SU-DHL-6 (cell line): Measurements from ENCODE around the gene SGK2.
A peak's percentile ranks its signal among the peaks of the same experiment; 100 is the strongest.
"Not testable (repeated sequence)": the region's sequence is repeated elsewhere in the genome, so short reads cannot be mapped to it uniquely, and the experiment has no call there.

ENCODE experiments used
- H2AFZ ChIP-seq: fragments of 200-600 bp; sonication (generic); 2 replicates; pipeline ENCODE4 v1.6.1; 2014; ENCODE audit warnings: low read depth, mild to moderate bottlenecking, moderate library complexity, mixed read lengths, antibody characterized with exemption, low read length; ENCODE audit not compliant: severe bottlenecking
- H3F3A ChIP-seq: fragments of 200-600 bp; shearing (Covaris generic); 2 replicates; pipeline ENCODE4 v1.6.0; 2016; ENCODE audit warnings: antibody characterized with exemption, mild to moderate bottlenecking; ENCODE audit not compliant: insufficient read depth
- H3K27ac ChIP-seq: fragments of 200-600 bp; sonication (generic); 2 replicates; pipeline ENCODE4 v1.5.1; 2016; ENCODE audit warnings: low read depth, mild to moderate bottlenecking, low read length, moderate library complexity, mixed read lengths
- H3K27me3 ChIP-seq: fragments of 200-600 bp; sonication (generic), shearing (Covaris generic); 2 replicates; pipeline ENCODE4 v1.6.0; 2014; ENCODE audit warnings: mild to moderate bottlenecking, low read length
- H3K36me3 ChIP-seq: fragments of 200-600 bp; sonication (generic); 2 replicates; pipeline ENCODE4 v1.6.1; 2014; ENCODE audit warnings: mild to moderate bottlenecking, low read length, mixed read lengths
- H3K4me2 ChIP-seq: fragments of 300-600, 200-600 bp; shearing (Covaris generic), sonication (generic); 2 replicates; pipeline ENCODE4 v1.6.0; 2014; ENCODE audit warnings: low read length, low read depth, mild to moderate bottlenecking; ENCODE audit not compliant: poor library complexity, severe bottlenecking
- H3K4me3 ChIP-seq: fragments of 200-600 bp; sonication (generic); 2 replicates; pipeline ENCODE4 v1.5.1; 2014; ENCODE audit warnings: antibody characterized with exemption, low read length, mild to moderate bottlenecking, mixed read lengths; ENCODE audit not compliant: insufficient read depth, poor library complexity, severe bottlenecking
- H3K79me2 ChIP-seq: fragments of 200-600 bp; sonication (generic); 2 replicates; pipeline ENCODE4 v1.6.1; 2014; ENCODE audit warnings: mild to moderate bottlenecking, low read length, moderate library complexity; ENCODE audit not compliant: insufficient read depth
- H3K9ac ChIP-seq: fragments of 200-600 bp; sonication (generic); 2 replicates; pipeline ENCODE4 v1.7.0; 2014; ENCODE audit warnings: mild to moderate bottlenecking, low read length
- H3K9me2 ChIP-seq: fragments of 200-600 bp; sonication (generic); replicated peaks from 2 replicates; pipeline ENCODE4 v1.6.1; 2014; ENCODE audit warnings: low read length; ENCODE audit not compliant: insufficient read depth
- H3K9me3 ChIP-seq: fragments of 200-600 bp; sonication (generic); 2 replicates; pipeline ENCODE4 v1.6.1; 2014; ENCODE audit warnings: low read length, mixed read lengths; ENCODE audit not compliant: insufficient read depth
- H4K20me1 ChIP-seq: fragments of 200-600 bp; sonication (generic); 2 replicates; pipeline ENCODE4 v1.6.1; 2014; ENCODE audit warnings: low read depth, mild to moderate bottlenecking, antibody characterized with exemption, low read length, moderate library complexity, mixed read lengths
- EZH2phosphoT487 ChIP-seq: fragments of 200-600 bp; sonication (generic), shearing (Covaris generic); conservative IDR thresholded peaks from 2 replicates; pipeline ENCODE4 v1.6.1; 2018; ENCODE audit warnings: mild to moderate bottlenecking, antibody characterized with exemption, low read length, moderate library complexity, mixed read lengths
- TF ChIP-seq, protein P1 (sequence below): fragments of 200-600 bp; sonication (generic); IDR thresholded peaks from one replicate; pipeline ENCODE4 v1.5.1; 2017; ENCODE audit warnings: antibody characterized with exemption, mild to moderate bottlenecking, low read length, moderate library complexity; ENCODE audit not compliant: insufficient read depth, poor library complexity, severe bottlenecking

SGK2 gene

DNA sequence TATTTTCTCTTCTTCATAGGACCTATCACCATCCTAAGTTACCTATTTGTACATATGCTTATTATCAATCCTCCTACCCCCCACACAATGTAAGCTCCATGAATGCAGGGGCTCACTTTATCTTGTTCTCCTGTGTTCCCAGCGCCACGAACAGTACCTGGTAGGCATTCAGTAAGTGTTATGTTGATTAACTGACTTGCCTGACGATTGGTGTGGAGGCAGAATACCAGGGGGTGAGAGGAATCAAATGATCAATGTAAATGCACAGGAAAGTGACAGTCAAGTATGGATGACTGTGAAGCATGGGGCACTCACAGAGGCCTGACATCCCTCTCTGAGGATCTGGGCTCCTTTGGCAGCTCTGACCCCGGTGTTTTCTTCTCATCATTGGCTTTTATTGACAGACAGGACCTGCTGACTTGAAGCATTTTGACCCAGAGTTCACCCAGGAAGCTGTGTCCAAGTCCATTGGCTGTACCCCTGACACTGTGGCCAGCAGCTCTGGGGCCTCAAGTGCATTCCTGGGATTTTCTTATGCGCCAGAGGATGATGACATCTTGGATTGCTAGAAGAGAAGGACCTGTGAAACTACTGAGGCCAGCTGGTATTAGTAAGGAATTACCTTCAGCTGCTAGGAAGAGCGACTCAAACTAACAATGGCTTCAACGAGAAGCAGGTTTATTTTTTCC is 25.8 kb downstream of the SGK2 start:
- H3K9ac ChIP-seq = no peak overlapping the region
- H3K4me2 ChIP-seq = no peak overlapping the region

DNA sequence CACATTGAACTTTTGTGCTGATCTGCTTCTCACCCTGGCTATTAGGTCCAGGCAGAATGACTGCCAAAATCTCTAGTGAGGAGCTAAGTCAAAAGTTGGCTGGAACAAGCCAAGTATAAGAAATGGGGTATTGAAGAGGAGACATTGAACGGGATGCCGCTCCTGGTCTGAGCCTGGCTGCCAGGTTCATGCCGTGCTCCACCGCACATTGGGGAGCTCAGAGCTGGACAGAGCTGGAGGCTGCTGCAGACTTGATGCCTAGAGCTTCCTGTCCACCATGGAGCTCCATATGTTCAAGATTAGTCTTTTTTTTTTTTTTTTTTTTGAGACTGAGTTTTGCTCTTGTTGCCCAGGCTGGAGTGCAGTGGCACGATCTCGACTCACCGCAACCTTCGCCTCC is 27.8 kb downstream of the SGK2 start:
- Histone ChIP-seq H3K9me2 (no peaks in the 10 kb centered on the region), H4K20me1 (no peaks in the 10 kb centered on the region), H3K36me3 (no peaks in the 10 kb centered on the region)

More for the DNA sequence above, 25.8 kb downstream of the SGK2 start:
- Histone ChIP-seq H2AFZ (no peak overlapping the region), H4K20me1 (no peaks in the 10 kb centered on the region), H3K9me3 (no peaks in the 10 kb centered on the region), H3K9me2 (no peaks in the 10 kb centered on the region), H3K27ac (no peak overlapping the region), H3F3A (no peaks in the 10 kb centered on the region), H3K36me3 (no peaks in the 10 kb centered on the region), H3K4me3 (no peak overlapping the region), H3K79me2 (no peaks in the 10 kb centered on the region), H3K27me3 (no peaks in the 10 kb centered on the region)
- no peak for TF ChIP-seq EZH2phosphoT487
- TF ChIP-seq, protein P1, sequence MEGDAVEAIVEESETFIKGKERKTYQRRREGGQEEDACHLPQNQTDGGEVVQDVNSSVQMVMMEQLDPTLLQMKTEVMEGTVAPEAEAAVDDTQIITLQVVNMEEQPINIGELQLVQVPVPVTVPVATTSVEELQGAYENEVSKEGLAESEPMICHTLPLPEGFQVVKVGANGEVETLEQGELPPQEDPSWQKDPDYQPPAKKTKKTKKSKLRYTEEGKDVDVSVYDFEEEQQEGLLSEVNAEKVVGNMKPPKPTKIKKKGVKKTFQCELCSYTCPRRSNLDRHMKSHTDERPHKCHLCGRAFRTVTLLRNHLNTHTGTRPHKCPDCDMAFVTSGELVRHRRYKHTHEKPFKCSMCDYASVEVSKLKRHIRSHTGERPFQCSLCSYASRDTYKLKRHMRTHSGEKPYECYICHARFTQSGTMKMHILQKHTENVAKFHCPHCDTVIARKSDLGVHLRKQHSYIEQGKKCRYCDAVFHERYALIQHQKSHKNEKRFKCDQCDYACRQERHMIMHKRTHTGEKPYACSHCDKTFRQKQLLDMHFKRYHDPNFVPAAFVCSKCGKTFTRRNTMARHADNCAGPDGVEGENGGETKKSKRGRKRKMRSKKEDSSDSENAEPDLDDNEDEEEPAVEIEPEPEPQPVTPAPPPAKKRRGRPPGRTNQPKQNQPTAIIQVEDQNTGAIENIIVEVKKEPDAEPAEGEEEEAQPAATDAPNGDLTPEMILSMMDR = no peak

DNA sequence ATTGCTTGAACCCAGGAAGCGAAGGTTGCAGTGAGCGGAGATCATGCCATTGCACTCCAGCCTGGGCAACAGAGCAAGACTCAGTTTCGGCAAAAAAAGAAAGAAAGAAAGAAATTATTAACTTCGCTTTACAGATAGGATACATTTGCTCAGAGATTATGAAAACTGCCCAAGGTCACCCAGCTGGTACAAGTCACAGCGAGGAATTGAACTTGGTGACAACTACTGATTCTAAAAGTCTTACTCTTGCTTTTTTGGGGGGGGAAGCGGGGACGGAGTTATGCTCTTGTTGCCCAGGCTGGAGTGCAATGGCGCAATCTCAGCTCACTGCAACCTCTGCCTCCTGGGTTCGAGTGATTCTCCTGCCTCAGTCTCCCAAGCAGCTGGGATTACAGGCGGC is 29.7 kb downstream of the SGK2 start:
- H3K27me3 ChIP-seq, H3K79me2 ChIP-seq, H3K4me3 ChIP-seq, H2AFZ ChIP-seq, H3K9ac ChIP-seq, H3K36me3 ChIP-seq, H3K27ac ChIP-seq, H3K9me2 ChIP-seq, H3K9me3 ChIP-seq, H3K4me2 ChIP-seq, H3F3A ChIP-seq, H4K20me1 ChIP-seq: not testable (repeated sequence)

More for the DNA sequence above, 27.8 kb downstream of the SGK2 start:
- Histone ChIP-seq H3K9me3 (no peaks in the 10 kb centered on the region), H3K4me3 (no peak overlapping the region), H2AFZ (no peak overlapping the region), H3K79me2 (peaks cover 7% of the 10 kb centered on the region), H3K27me3 (no peaks in the 10 kb centered on the region), H3F3A (no peaks in the 10 kb centered on the region), H3K4me2 (no peak overlapping the region), H3K9ac (no peak overlapping the region), H3K27ac (no peak overlapping the region)
- TF ChIP-seq, protein P1 = no peak
- no peak for TF ChIP-seq EZH2phosphoT487

DNA sequence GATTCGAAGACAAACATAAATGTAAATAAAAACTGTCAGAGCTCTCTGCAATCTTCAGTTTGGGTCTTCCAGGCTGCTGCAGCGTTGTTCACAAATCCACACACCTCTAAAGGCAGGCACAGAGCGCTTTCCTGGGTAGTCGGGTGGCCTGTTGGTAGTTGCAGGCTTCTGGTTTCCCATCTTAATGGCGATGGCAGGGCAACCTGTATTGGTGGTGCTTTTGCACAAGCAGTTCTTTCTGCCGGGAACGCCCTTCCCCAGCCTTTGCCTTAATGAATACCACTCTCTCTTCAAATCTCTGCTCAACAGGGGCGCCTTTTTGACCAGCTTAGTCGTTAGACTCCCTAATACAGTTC is 31.2 kb downstream of the SGK2 start:
- Histone ChIP-seq H3K9me3 (no peaks in the 10 kb centered on the region), H2AFZ (peak overlapping the region; percentile 98), H3K4me3 (peak overlapping the region; percentile 92), H3K9ac (peak overlapping the region; percentile 72), H3K27ac (peak overlapping the region; percentile 70), H4K20me1 (no peaks in the 10 kb centered on the region), H3K4me2 (peak overlapping the region; percentile 98), H3K9me2 (no peaks in the 10 kb centered on the region), H3K36me3 (no peaks in the 10 kb centered on the region), H3F3A (no peaks in the 10 kb centered on the region), H3K27me3 (no peaks in the 10 kb centered on the region), H3K79me2 (peaks cover 9% of the 10 kb centered on the region)
- TF ChIP-seq, protein P1 = no peak
- no peak for TF ChIP-seq EZH2phosphoT487
